Activated T-cell treated with anti-CD3 and anti-CD28 coated beads, Interleukin-2, amount 50 U/mL, for 72 hours (primary cell): ENCODE measurements around the gene CTSD. TPM values are rescaled to one million over a fixed set of nuclear protein-coding genes. Genes with fewer than 3 reads are reported as not detected.

ENCODE experiments used
- ATAC-seq, 2 donors: fragments of 150-1000 bp; cut with Tn5 transposase; replicated peaks in 1 of 2; 2 replicates each; pipeline ENCODE4 v1.10.0; 2021; ENCODE audit warnings: moderate library complexity in 2 of 2, mild to moderate bottlenecking in 1 of 2
- DNase-seq, 2 donors: peaks; one replicate each; pipeline ENCODE4 v3.0.0; 2021 to 2022; ENCODE audit warnings: mixed read lengths in 1 of 2
- H3K27ac Mint-ChIP-seq: one replicate; pipeline ENCODE4 v1.8.0; 2022; ENCODE audit warnings: mild to moderate bottlenecking, moderate library complexity, mixed read lengths
- H3K27me3 Mint-ChIP-seq: one replicate; pipeline ENCODE4 v1.8.0; 2022; ENCODE audit warnings: low read depth, mixed read lengths
- H3K36me3 Mint-ChIP-seq, 2 donors: one replicate each; pipeline ENCODE4 v1.8.0; 2022; ENCODE audit warnings: mixed read lengths in 2 of 2, mild to moderate bottlenecking in 1 of 2; ENCODE audit not compliant: insufficient read depth in 2 of 2
- H3K4me1 Mint-ChIP-seq: one replicate; pipeline ENCODE4 v1.8.0; 2022; ENCODE audit warnings: low read depth, mixed read lengths
- H3K4me3 Mint-ChIP-seq, 2 donors: one replicate each; pipeline ENCODE4 v1.8.0; 2022; ENCODE audit warnings: mild to moderate bottlenecking in 2 of 2, mixed read lengths in 2 of 2, moderate library complexity in 2 of 2
- H3K9me3 Mint-ChIP-seq, 2 donors: one replicate each; pipeline ENCODE4 v1.8.0; 2022; ENCODE audit warnings: mixed read lengths in 2 of 2
- total RNA-seq, 2 donors: library from RNA; stranded (reverse); gene quantifications; one replicate each; pipeline ENCODE4 v1.2.3, GENCODE V29; 2022

CTSD gene
- total RNA-seq, 2 donors from 2014 or later, result 56.2 to 66.9 TPM

GRCh38 chr11:1760351-1761109 is 3.2 kb downstream of the CTSD start:
- ATAC-seq (no peak), DNase-seq (no peak)
- H3K27me3 Mint-ChIP-seq, result no peaks in the 10 kb centered on the region
- peaks cover 56% of the 10 kb centered on the region for H3K4me1 Mint-ChIP-seq
- no peaks in the 10 kb centered on the region for H3K36me3 Mint-ChIP-seq
- no peaks in the 10 kb centered on the region for H3K9me3 Mint-ChIP-seq
- H3K27ac Mint-ChIP-seq, result no peak overlapping the region
- H3K4me3 Mint-ChIP-seq, result no peak overlapping the region

- DNase-seq (no peak), ATAC-seq (no peak)
- Mint-ChIP-seq H3K4me1 (peaks cover 57% of the 10 kb centered on the region), H3K27ac (no peak overlapping the region), H3K27me3 (no peaks in the 10 kb centered on the region), H3K9me3 (no peaks in the 10 kb centered on the region), H3K4me3 (no peak overlapping the region), H3K36me3 (no peaks in the 10 kb centered on the region)
These were observed 3.9 kb downstream of the CTSD start for GRCh38 chr11:1759851-1760220.

GRCh38 chr11:1759151-1759850 is 4.4 kb downstream of the CTSD start:
- no peak for DNase-seq
- no peak for ATAC-seq
- no peak overlapping the region for H3K27ac Mint-ChIP-seq
- peak overlapping the region; percentile 67 to 78 for H3K4me3 Mint-ChIP-seq
- H3K36me3 Mint-ChIP-seq, result no peaks in the 10 kb centered on the region
- H3K9me3 Mint-ChIP-seq, result no peaks in the 10 kb centered on the region
- no peaks in the 10 kb centered on the region for H3K27me3 Mint-ChIP-seq
- H3K4me1 Mint-ChIP-seq, result peaks cover 53% of the 10 kb centered on the region

GRCh38 chr11:1758611-1759150 is 5.0 kb downstream of the CTSD start:
- no peaks in the 10 kb centered on the region for H3K27me3 Mint-ChIP-seq
- H3K4me1 Mint-ChIP-seq, result peaks cover 51% of the 10 kb centered on the region
- peak overlapping the region; percentile 67 to 78 for H3K4me3 Mint-ChIP-seq
- ATAC-seq (no peak), DNase-seq (no peak)
- no peak overlapping the region for H3K27ac Mint-ChIP-seq
- no peaks in the 10 kb centered on the region for H3K36me3 Mint-ChIP-seq
- H3K9me3 Mint-ChIP-seq, result no peaks in the 10 kb centered on the region

- Mint-ChIP-seq H3K4me3 (peak overlapping the region; percentile 73 to 78), H3K27ac (no peak overlapping the region), H3K27me3 (no peaks in the 10 kb centered on the region), H3K4me1 (peaks cover 51% of the 10 kb centered on the region), H3K36me3 (no peaks in the 10 kb centered on the region), H3K9me3 (no peaks in the 10 kb centered on the region)
- DNase-seq (peak; percentile 63 to 70), ATAC-seq (peak; percentile 75 to 82)
These were observed 5.7 kb downstream of the CTSD start for GRCh38 chr11:1757861-1758610.

- Mint-ChIP-seq H3K4me1 (peaks cover 43% of the 10 kb centered on the region), H3K27ac (no peak overlapping the region), H3K27me3 (no peaks in the 10 kb centered on the region), H3K4me3 (peak overlapping the region; percentile 73 to 78), H3K36me3 (no peaks in the 10 kb centered on the region), H3K9me3 (no peaks in the 10 kb centered on the region)
- ATAC-seq (peak; percentile 4 to 34), DNase-seq (no peak)
These were observed 6.6 kb downstream of the CTSD start for GRCh38 chr11:1756791-1757771.

- no peak overlapping the region for H3K27ac Mint-ChIP-seq
- H3K4me3 Mint-ChIP-seq, result peak overlapping the region in 1 of 2 donors; percentile 34
- H3K27me3 Mint-ChIP-seq, result no peaks in the 10 kb centered on the region
- H3K36me3 Mint-ChIP-seq, result no peaks in the 10 kb centered on the region
- DNase-seq, result no peak
- peaks cover 36% of the 10 kb centered on the region for H3K4me1 Mint-ChIP-seq
- no peak for ATAC-seq
- H3K9me3 Mint-ChIP-seq, result no peaks in the 10 kb centered on the region
These were observed 7.8 kb downstream of the CTSD start for GRCh38 chr11:1755692-1756561.

- Mint-ChIP-seq H3K9me3 (no peaks in the 10 kb centered on the region), H3K27me3 (peaks cover 5% of the 10 kb centered on the region), H3K4me1 (peaks cover 39% of the 10 kb centered on the region), H3K27ac (no peak overlapping the region), H3K4me3 (peak overlapping the region in 1 of 2 donors; percentile 34), H3K36me3 (no peaks in the 10 kb centered on the region)
- DNase-seq, result no peak
- ATAC-seq, result no peak
These were observed 8.4 kb downstream of the CTSD start for GRCh38 chr11:1755344-1755691.

- no peak overlapping the region for H3K27ac Mint-ChIP-seq
- no peaks in the 10 kb centered on the region for H3K9me3 Mint-ChIP-seq
- DNase-seq (no peak), ATAC-seq (no peak)
- peaks cover 47% of the 10 kb centered on the region for H3K4me1 Mint-ChIP-seq
- H3K36me3 Mint-ChIP-seq, result no peaks in the 10 kb centered on the region
- peaks cover 13% of the 10 kb centered on the region for H3K27me3 Mint-ChIP-seq
- no peak overlapping the region for H3K4me3 Mint-ChIP-seq
These were observed 9.2 kb downstream of the CTSD start for GRCh38 chr11:1754376-1755150.

- H3K9me3 Mint-ChIP-seq, result no peaks in the 10 kb centered on the region
- no peak overlapping the region for H3K4me3 Mint-ChIP-seq
- H3K4me1 Mint-ChIP-seq, result peaks cover 49% of the 10 kb centered on the region
- ATAC-seq, result no peak
- H3K27ac Mint-ChIP-seq, result no peak overlapping the region
- no peak for DNase-seq
- H3K36me3 Mint-ChIP-seq, result no peaks in the 10 kb centered on the region
- H3K27me3 Mint-ChIP-seq, result peaks cover 16% of the 10 kb centered on the region
These were observed 9.8 kb downstream of the CTSD start for GRCh38 chr11:1753929-1754305.

- peaks cover 44% of the 10 kb centered on the region for H3K4me1 Mint-ChIP-seq
- H3K27ac Mint-ChIP-seq, result no peak overlapping the region
- H3K9me3 Mint-ChIP-seq, result no peaks in the 10 kb centered on the region
- no peak overlapping the region for H3K4me3 Mint-ChIP-seq
- ATAC-seq (no peak), DNase-seq (no peak)
- H3K27me3 Mint-ChIP-seq, result peaks cover 16% of the 10 kb centered on the region
- H3K36me3 Mint-ChIP-seq, result no peaks in the 10 kb centered on the region
These were observed 10.3 kb downstream of the CTSD start for GRCh38 chr11:1753229-1753928.
